Measurements from ENCODE around the gene ARPC4.

The ARPC4 gene

DNA sequence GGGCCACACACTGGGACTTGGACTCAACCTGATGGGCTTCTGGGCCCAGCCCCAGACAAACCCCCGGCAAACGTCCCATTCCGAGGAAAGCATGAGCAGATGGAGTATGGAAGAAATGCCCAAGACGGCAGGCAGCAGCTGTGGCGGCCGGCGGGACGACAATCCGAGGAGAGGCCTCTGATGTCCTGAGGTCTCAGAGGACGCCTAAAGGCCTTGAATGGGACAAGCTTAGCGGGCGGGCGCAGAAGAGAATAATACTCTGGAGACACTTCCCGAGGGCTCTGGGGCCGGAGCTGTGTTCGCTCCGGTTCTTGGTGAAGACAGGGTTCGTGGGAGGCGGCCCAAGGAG, 43.6 kb upstream of the ARPC4 start:
- TF ChIP-seq, protein P1, sequence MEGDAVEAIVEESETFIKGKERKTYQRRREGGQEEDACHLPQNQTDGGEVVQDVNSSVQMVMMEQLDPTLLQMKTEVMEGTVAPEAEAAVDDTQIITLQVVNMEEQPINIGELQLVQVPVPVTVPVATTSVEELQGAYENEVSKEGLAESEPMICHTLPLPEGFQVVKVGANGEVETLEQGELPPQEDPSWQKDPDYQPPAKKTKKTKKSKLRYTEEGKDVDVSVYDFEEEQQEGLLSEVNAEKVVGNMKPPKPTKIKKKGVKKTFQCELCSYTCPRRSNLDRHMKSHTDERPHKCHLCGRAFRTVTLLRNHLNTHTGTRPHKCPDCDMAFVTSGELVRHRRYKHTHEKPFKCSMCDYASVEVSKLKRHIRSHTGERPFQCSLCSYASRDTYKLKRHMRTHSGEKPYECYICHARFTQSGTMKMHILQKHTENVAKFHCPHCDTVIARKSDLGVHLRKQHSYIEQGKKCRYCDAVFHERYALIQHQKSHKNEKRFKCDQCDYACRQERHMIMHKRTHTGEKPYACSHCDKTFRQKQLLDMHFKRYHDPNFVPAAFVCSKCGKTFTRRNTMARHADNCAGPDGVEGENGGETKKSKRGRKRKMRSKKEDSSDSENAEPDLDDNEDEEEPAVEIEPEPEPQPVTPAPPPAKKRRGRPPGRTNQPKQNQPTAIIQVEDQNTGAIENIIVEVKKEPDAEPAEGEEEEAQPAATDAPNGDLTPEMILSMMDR (IDR thresholded peaks at IDR 0.05), result no peak

DNA sequence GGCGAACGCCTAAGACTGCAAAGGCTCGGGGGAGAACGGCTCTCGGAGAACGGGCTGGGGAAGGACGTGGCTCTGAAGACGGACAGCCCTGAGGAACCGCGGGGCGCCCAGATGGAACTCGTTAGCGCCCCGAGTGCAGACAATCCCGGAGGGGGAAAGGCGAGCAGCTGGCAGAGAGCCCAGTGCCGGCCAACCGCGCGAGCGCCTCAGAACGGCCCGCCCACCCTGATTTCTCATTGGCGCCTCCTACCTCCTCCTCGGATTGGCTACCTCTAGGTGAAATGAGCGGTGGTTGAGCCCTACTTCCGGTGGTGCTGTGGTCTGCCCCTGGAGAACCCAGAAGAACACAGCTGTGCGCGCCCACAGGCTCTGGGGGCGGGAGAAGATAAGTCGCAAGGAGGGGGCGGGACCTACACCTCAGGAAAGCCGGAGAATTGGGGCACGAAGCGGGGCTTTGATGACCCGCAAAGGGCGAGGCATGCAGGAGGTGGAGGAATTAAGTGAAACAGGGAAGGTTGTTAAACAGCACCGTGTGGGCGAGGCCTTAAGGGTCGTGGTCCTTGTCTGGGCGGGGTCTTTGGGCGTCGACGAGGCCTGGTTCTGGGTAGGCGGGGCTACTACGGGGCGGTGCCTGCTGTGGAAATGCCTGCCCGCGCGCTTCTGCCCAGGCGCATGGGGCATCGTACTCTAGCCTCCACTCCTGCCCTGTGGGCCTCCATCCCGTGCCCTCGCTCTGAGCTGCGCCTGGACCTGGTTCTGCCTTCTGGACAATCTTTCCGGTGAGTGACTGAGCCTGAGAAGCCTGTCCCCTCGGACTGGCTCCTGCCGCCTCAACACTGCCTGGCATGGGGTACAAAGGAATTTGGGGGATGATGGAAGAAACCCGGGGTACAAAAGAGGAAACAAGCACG, 43.0 kb upstream of the ARPC4 start, which contains the start of gene OGG1:
Gene OGG1 (plus strand): TSS at position 308 of the 911 bp plus-strand sequence. CDS start 335 bp downstream, at position 643.
- TF ChIP-seq, protein P1 (IDR thresholded peaks at IDR 0.05), result no peak

DNA sequence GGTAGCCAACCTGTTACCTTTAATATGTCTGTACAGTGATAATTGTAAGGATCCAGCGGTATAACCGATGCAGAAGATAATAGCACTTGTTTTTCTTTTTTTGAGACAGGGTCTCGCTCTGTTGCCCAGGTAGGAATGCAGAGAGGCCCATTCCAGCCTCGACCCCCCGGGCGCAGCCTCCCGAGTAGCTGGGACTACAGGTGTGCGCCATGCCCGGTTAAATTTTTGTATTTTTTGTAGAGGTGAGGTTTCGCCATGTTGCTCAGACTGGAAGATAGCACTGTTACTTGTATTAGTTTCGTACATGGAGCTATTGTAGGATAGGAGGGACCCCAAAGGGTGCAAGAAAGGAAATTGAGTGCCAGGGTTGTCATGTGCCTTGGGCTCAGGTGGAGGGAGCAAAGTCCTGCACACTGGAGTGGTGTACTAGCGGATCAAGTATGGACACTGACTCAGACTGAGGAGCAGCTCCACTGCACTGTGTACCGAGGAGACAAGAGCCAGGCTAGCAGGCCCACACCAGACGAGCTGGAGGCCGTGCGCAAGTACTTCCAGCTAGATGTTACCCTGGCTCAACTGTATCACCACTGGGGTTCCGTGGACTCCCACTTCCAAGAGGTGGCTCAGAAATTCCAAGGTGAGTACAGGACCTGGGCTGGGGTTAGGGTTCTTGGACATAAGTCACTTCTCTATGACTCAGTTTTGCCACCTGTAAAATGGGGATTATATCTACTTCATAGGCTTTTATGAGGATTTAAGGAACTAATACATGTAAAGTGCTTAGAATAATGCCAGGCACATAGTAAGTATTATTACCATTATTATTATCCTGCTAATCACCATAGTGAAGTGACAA, 42.1 kb upstream of the ARPC4 start:
- TF ChIP-seq, protein P1 (IDR thresholded peaks at IDR 0.05), result no peak

DNA sequence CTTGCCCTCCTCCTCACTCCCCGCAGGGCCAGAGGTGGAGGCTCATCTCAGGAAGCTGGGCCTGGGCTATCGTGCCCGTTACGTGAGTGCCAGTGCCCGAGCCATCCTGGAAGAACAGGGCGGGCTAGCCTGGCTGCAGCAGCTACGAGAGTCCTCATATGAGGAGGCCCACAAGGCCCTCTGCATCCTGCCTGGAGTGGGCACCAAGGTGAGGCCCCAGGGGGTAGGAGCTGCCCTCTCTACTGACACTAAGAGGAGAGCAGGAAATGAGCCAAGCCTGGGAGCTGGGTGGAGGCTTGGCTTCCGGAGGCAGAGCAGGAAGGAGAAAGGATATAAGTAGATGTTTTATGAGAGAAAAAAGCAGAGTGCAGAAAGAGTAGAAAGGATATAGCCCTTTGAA, 38.2 kb upstream of the ARPC4 start:
- TF ChIP-seq, protein P1 (IDR thresholded peaks at IDR 0.05), result no peak

DNA sequence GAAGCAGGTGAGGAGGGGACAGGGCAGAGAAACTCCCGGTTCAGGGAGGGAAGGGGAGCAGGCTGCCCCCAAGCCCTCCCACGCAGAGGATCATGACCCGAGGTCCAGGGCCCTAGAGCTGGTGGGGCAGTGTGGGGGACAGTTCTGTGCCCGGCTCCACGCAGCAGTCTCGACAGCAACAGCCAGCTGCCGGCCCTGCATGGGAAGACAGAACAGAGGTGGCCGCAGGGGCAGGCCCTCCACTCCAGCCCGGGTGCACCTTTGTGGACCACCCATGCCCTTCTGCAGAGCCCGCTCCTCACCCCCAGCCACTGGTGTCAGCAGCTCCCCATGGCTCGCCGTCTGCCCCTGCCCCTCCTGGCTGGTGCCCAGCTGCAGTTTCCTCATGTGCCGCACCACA, 35.5 kb upstream of the ARPC4 start:
- TF ChIP-seq, protein P1 (IDR thresholded peaks at IDR 0.05), result no peak

DNA sequence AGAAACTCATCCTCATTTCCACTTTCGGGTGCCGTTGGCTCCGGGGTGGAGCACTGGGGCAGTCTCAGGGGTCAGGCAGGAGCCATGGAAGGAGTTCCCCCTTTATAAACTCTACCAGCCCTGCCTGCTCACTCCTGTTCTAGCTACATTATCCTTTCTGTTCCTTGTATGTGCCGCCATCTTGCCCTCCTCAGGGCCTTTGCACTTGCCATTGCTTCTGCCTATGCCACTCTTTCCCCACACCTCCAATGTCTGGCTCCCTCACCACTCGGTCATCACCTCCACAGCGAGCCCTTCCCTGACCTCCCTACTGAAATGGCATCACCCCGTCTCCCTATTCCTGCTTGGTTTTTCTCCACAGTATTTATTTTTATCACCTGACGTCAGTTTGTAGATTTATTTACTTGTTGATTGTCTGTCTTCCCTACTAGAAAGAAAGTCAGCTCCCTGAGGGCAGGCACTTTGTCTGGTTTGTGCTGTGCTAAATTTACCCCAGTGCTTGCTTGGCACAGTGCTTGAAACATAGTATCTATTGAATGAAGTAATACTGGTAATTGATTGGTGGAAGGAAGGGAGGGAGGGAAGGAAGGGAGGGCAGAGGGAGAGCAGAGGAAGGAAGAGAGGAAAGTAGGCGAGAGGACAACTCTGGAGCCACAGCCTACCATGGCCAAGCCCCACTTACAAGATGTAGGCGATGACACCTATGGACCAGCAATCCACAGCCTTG, 31.9 kb upstream of the ARPC4 start:
- TF ChIP-seq, protein P1 (IDR thresholded peaks at IDR 0.05), result no peak

DNA sequence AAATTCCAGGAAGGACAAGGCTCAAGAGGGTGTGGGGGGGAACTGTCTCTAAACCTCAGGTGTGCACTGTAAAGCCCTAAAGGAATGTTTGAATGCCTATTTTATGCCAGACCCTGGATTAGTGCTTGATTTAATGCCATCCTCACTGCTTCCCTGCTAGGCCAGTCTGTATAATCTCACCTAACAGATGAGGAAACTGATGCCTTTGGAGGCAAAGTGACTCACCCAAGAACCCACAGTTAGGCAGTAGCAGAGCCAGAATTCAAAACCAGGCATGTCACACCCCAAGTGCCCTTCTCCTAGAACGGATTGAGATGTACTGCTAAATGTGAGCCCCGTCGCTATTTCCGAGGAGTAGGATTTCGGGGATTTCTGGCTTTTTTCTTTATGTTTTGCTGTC, 31.0 kb upstream of the ARPC4 start:
- TF ChIP-seq, protein P1 (IDR thresholded peaks at IDR 0.05), result no peak

Data from LNCAP (cell line).